Neural crest cell (in vitro differentiated cells): ENCODE results near the gene DNAJB6. TPM values are rescaled to one million over a fixed set of nuclear protein-coding genes. Genes with fewer than 3 reads are reported as not detected.

ENCODE experiments used
- DNase-seq: peaks from one replicate; pipeline ENCODE4 v3.0.0; 2021; ENCODE audit warnings: low read depth, mixed read lengths, low spot score
- H3K27ac Mint-ChIP-seq: one replicate; pipeline ENCODE4 v1.8.0; 2021; ENCODE audit warnings: mild to moderate bottlenecking, mixed read lengths; ENCODE audit not compliant: unreplicated experiment
- H3K27me3 Mint-ChIP-seq: 2 replicates; pipeline ENCODE4 v1.8.0; 2021; ENCODE audit warnings: low read depth, mild to moderate bottlenecking, mixed read lengths
- H3K36me3 Mint-ChIP-seq: 2 replicates; pipeline ENCODE4 v1.8.0; 2021; ENCODE audit warnings: low read depth, mild to moderate bottlenecking, mixed read lengths
- H3K4me1 Mint-ChIP-seq: 2 replicates; pipeline ENCODE4 v1.8.0; 2021; ENCODE audit warnings: mixed read lengths
- H3K4me3 Mint-ChIP-seq: one replicate; pipeline ENCODE4 v1.8.0; 2021; ENCODE audit warnings: mild to moderate bottlenecking, mixed read lengths
- H3K9me3 Mint-ChIP-seq: 2 replicates; pipeline ENCODE4 v1.8.0; 2021; ENCODE audit warnings: mixed read lengths
- CTCF ChIP-seq: fragments of 200-600 bp; sonication (generic); conservative IDR thresholded peaks from 2 replicates; pipeline ENCODE4 v1.5.0; 2021; ENCODE audit warnings: antibody characterized with exemption, mild to moderate bottlenecking
- total RNA-seq: library from RNA; stranded (reverse); gene quantifications from 2 replicates; pipeline ENCODE4 v1.2.1, GENCODE V29; 2021

The DNAJB6 gene
- total RNA-seq, 1 donor from 2014 or later: 102 TPM

- Mint-ChIP-seq H3K36me3 (peaks cover 24% of the 10 kb centered on the region), H3K27me3 (no peaks in the 10 kb centered on the region), H3K27ac (no peak overlapping the region), H3K4me3 (no peak overlapping the region), H3K4me1 (peaks cover 19% of the 10 kb centered on the region), H3K9me3 (no peaks in the 10 kb centered on the region)
- no peak for TF ChIP-seq CTCF
- no peak for DNase-seq
These were observed 24.7 kb downstream of the DNAJB6 start for GRCh38 chr7:157361537-157361936.

DNA sequence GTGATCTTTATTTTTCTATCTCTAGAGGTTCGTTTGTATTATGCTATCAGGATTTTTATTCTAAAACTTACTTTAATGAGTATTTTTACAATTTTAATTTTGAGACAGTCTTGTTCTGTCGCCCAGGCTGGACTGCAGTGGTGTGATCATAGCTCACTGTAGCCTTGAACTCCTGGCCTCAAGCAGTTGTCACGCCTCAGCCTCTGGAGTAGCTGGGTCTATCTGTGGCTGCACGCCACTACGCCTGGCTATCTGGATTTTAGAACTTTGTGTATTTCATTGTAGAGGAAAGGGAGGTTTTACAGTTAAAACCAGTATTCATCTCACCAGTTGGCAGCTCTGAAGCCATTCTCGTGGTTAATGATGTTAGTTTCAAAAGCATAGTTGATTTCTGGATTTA, 25.9 kb downstream of the DNAJB6 start:
- Mint-ChIP-seq H3K4me3 (no peak overlapping the region), H3K4me1 (peaks cover 15% of the 10 kb centered on the region), H3K9me3 (no peaks in the 10 kb centered on the region), H3K27me3 (no peaks in the 10 kb centered on the region), H3K27ac (no peak overlapping the region), H3K36me3 (peaks cover 29% of the 10 kb centered on the region)
- no peak for DNase-seq
- TF ChIP-seq CTCF: no peak

GRCh38 chr7:157366722-157367121, 29.9 kb downstream of the DNAJB6 start:
- Mint-ChIP-seq H3K4me3 (no peak overlapping the region), H3K9me3 (no peaks in the 10 kb centered on the region), H3K36me3 (peaks cover 32% of the 10 kb centered on the region), H3K27ac (no peak overlapping the region), H3K27me3 (no peaks in the 10 kb centered on the region), H3K4me1 (no peaks in the 10 kb centered on the region)
- DNase-seq: no peak
- TF ChIP-seq CTCF: no peak

GRCh38 chr7:157368955-157369354, 32.2 kb downstream of the DNAJB6 start:
- H3K4me1 Mint-ChIP-seq: peaks cover 4% of the 10 kb centered on the region
- H3K4me3 Mint-ChIP-seq: no peak overlapping the region
- no peak overlapping the region for H3K27ac Mint-ChIP-seq
- no peaks in the 10 kb centered on the region for H3K27me3 Mint-ChIP-seq
- no peak for TF ChIP-seq CTCF
- no peaks in the 10 kb centered on the region for H3K9me3 Mint-ChIP-seq
- H3K36me3 Mint-ChIP-seq: peaks cover 43% of the 10 kb centered on the region
- DNase-seq: no peak

- Mint-ChIP-seq H3K9me3 (no peaks in the 10 kb centered on the region), H3K4me3 (no peak overlapping the region), H3K27me3 (no peaks in the 10 kb centered on the region), H3K4me1 (peaks cover 17% of the 10 kb centered on the region), H3K36me3 (peaks cover 42% of the 10 kb centered on the region), H3K27ac (no peak overlapping the region)
- DNase-seq: no peak
- TF ChIP-seq CTCF: no peak
These were observed 33.9 kb downstream of the DNAJB6 start for GRCh38 chr7:157370742-157371141.

DNA sequence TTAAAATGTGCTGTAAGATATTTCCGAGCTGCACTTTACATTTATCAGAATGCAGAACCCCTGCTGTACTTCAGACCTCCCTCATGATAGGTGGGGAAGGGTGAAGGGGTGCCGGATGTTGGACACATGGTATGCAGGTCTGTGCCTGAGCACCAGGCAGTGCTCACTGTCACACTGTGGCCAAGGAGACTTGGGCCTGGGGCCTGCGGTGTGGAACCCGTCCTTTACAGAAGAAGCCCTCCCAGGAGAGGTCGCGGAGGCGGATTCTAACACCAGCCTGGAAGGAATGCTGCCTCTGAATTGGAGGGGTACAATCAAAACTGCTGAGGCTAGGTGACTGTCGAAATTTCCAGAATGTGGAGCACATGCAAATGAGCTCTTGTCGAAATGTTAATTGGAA, 34.5 kb downstream of the DNAJB6 start:
- Mint-ChIP-seq H3K36me3 (peaks cover 40% of the 10 kb centered on the region), H3K4me1 (peaks cover 23% of the 10 kb centered on the region), H3K9me3 (no peaks in the 10 kb centered on the region), H3K4me3 (no peak overlapping the region), H3K27ac (no peak overlapping the region), H3K27me3 (no peaks in the 10 kb centered on the region)
- no peak for DNase-seq
- no peak for TF ChIP-seq CTCF
